WTC11 (cell line): ENCODE measurements around the gene IFNGR2.

Source experiments
- CREB1 ChIP-seq: sonication (generic); formaldehyde crosslinking; IDR thresholded peaks from 2 replicates; pipeline ENCODE4 v1.8.0; 2023; ENCODE audit warnings: mild to moderate bottlenecking, missing genetic modification reagents
- CTCF ChIP-seq: fragments of 200-600 bp; IDR thresholded peaks from 2 replicates; pipeline ENCODE4 v1.8.0; 2022; ENCODE audit warnings: antibody characterized with exemption
- ESRRA ChIP-seq: sonication (generic); formaldehyde crosslinking; IDR thresholded peaks from 2 replicates; pipeline ENCODE4 v1.8.1; 2022; ENCODE audit warnings: mild to moderate bottlenecking, missing genetic modification reagents, borderline replicate concordance
- FOXP4 ChIP-seq: sonication (generic); formaldehyde crosslinking; IDR thresholded peaks from 2 replicates; pipeline ENCODE4 v1.8.0; 2022; ENCODE audit warnings: mild to moderate bottlenecking, missing genetic modification reagents
- MAX ChIP-seq: sonication (generic); formaldehyde crosslinking; IDR thresholded peaks from 2 replicates; pipeline ENCODE4 v1.8.0; 2022; ENCODE audit warnings: mild to moderate bottlenecking, missing genetic modification reagents
- PRDM15 ChIP-seq: sonication (generic); formaldehyde crosslinking; IDR thresholded peaks from 2 replicates; pipeline ENCODE4 v1.8.0; 2022; ENCODE audit warnings: missing genetic modification reagents
- ZNF121 ChIP-seq: sonication (generic); formaldehyde crosslinking; IDR thresholded peaks from 2 replicates; pipeline ENCODE4 v1.8.0; 2023; ENCODE audit warnings: missing genetic modification reagents

DNA sequence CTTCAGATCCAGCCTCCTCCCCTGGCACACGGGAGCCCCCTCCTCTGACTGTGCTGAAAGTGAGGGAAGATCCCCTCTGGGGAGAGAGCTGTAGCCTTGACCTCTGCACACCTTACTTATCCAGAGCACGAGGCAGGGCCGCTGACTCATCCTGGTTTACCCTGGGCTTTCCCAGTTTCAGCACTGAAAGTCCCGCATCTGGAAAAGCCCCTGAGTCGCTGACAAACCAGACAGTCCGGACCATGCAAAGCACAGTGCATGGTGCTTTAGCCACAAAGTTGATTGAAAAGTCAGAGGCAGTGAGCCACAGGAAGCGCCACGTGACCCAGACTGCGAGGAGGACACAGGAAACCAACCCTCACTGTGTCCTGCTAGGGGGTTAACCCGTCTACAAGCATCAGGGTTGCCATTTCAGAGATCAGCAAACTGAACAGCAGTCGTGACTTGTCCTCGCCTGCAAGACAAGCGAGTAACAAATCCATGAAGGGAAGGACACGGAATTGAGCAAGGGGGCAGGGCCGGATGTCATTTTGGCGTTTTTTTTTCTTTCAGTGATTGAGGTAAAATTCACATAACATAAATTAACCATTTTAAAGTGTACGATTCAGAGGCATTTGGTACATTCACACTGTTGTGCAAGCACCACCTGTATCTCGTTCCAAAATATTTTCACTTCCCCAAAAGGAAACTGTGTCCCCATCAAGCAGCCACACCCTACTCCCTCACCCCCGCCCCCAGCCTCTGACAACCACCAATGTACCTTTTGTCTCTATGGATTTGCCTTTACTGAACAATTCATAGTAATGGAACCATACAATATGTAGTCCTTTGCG, 19.9 kb upstream of the IFNGR2 start:
- TF ChIP-seq CREB1 (CRISPR knock-in tag) (no peak), ZNF121 (CRISPR knock-in tag) (no peak), FOXP4 (no peak), CTCF (no peak), PRDM15 (no peak), MAX (CRISPR knock-in tag) (no peak), ESRRA (CRISPR knock-in tag) (no peak)
